ACC112 (cell line): ENCODE measurements around the gene PTHLH.

ENCODE experiments used
- H2AFZ ChIP-seq: fragments of 200-600 bp; sonication (generic); one replicate; pipeline ENCODE4 v1.6.0; 2017; ENCODE audit warnings: antibody characterized with exemption, low read length; ENCODE audit not compliant: unreplicated experiment
- H3K27ac ChIP-seq: fragments of 200-600 bp; sonication (generic); 2 replicates; pipeline ENCODE4 v1.5.1; 2014; ENCODE audit warnings: low read depth, mild to moderate bottlenecking, antibody characterized with exemption, low read length, moderate library complexity
- H3K27me3 ChIP-seq: fragments of 200-600 bp; sonication (generic); 2 replicates; pipeline ENCODE4 v1.6.1; 2014; ENCODE audit warnings: mild to moderate bottlenecking, antibody characterized with exemption, low read length, moderate library complexity, mixed read lengths; ENCODE audit not compliant: insufficient read depth
- H3K36me3 ChIP-seq: fragments of 200-600 bp; sonication (generic); 2 replicates; pipeline ENCODE4 v1.6.1; 2016; ENCODE audit warnings: mild to moderate bottlenecking, antibody characterized with exemption, low read length, moderate library complexity, mixed read lengths; ENCODE audit not compliant: insufficient read depth
- H3K4me1 ChIP-seq: fragments of 200-600 bp; sonication (generic); one replicate; pipeline ENCODE4 v1.6.1; 2016; ENCODE audit warnings: low read length, mixed read lengths; ENCODE audit not compliant: insufficient read depth, unreplicated experiment, control insufficient read depth
- H3K4me3 ChIP-seq: fragments of 200-600 bp; sonication (generic); 2 replicates; pipeline ENCODE4 v1.5.1; 2014; ENCODE audit warnings: mild to moderate bottlenecking, low read depth, low read length
- H3K79me2 ChIP-seq: fragments of 200-600 bp; sonication (generic); one replicate; pipeline ENCODE4 v1.6.0; 2016; ENCODE audit warnings: low read length; ENCODE audit not compliant: control insufficient read depth, unreplicated experiment, insufficient read depth

The PTHLH gene

GRCh38 chr12:27946421-27946820, 26.1 kb downstream of the PTHLH start:
- no peak overlapping the region for H3K4me3 ChIP-seq
- no peak overlapping the region for H3K27ac ChIP-seq
- H2AFZ ChIP-seq, result no peak overlapping the region
- H3K4me1 ChIP-seq, result no peaks in the 10 kb centered on the region
- no peaks in the 10 kb centered on the region for H3K79me2 ChIP-seq
- no peaks in the 10 kb centered on the region for H3K36me3 ChIP-seq
- no peaks in the 10 kb centered on the region for H3K27me3 ChIP-seq

GRCh38 chr12:27940756-27941402, 31.7 kb downstream of the PTHLH start:
- Histone ChIP-seq H3K27ac (no peak overlapping the region), H3K4me1 (no peaks in the 10 kb centered on the region), H3K36me3 (no peaks in the 10 kb centered on the region), H3K4me3 (no peak overlapping the region), H3K79me2 (no peaks in the 10 kb centered on the region), H2AFZ (no peak overlapping the region), H3K27me3 (no peaks in the 10 kb centered on the region)

DNA sequence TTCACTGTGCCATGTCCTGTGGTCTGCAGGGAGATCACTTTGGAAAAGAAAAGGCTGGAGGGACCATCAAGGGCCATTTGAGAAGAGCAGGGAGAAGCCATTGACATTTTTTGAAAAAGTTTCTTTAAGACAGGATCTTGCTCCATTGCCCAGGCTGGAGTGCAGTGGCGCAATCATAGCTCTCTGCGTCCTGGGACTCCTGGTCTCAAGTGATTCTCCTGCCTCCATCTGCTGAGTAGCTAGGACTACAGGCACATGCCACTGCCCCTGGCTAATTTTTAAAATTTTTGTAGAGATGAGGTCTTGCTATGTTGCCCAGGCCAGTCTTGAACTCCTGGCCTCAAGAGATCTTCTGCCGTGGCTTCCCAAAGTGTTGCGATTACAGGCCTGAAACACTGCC, 32.3 kb downstream of the PTHLH start:
- Histone ChIP-seq H3K36me3 (no peaks in the 10 kb centered on the region), H3K4me1 (no peaks in the 10 kb centered on the region), H3K4me3 (no peak overlapping the region), H3K79me2 (no peaks in the 10 kb centered on the region), H3K27ac (no peak overlapping the region), H2AFZ (no peak overlapping the region), H3K27me3 (no peaks in the 10 kb centered on the region)

DNA sequence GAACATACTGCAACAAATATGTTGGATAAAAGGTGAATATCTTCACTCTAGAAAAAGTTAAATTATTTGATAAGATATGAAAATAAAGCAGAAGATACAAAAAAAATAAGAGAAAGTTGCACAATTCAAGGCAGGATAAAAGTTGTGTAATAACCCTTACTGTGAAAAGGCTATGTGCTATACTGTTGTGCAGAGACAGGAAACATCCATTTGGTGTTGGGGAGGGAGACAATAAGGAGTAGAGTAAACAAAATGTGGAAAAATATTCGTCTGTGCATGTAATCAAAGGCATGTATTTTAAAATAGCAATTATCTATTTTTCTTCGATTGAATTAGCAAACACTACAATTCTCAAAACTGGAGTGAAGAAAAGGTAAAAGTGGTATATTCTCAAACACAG, 34.8 kb downstream of the PTHLH start:
- no peaks in the 10 kb centered on the region for H3K27me3 ChIP-seq
- no peak overlapping the region for H3K4me3 ChIP-seq
- no peaks in the 10 kb centered on the region for H3K36me3 ChIP-seq
- H3K27ac ChIP-seq, result no peak overlapping the region
- no peaks in the 10 kb centered on the region for H3K4me1 ChIP-seq
- no peak overlapping the region for H2AFZ ChIP-seq
- no peaks in the 10 kb centered on the region for H3K79me2 ChIP-seq

DNA sequence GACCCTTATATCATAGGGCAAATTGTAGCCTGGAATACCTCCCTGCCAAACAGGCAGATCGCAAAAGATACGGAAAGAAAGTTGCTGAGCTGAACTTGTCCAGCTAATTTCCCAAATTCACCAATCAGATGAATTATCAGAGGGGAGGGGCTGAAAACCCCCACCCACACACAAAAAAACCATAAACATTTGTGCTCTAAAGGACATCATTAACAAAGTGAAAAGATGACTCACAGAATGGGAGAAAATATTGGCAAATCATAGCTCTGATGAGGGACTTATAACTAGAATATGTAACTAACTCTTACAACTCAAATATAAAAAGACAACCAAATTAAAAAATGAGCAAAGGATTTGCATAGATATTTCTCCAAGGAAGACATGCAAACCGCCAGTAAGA, 36.3 kb downstream of the PTHLH start:
- H3K4me3 ChIP-seq, result no peak overlapping the region
- no peaks in the 10 kb centered on the region for H3K4me1 ChIP-seq
- no peak overlapping the region for H3K27ac ChIP-seq
- no peaks in the 10 kb centered on the region for H3K36me3 ChIP-seq
- H3K27me3 ChIP-seq, result no peaks in the 10 kb centered on the region
- no peaks in the 10 kb centered on the region for H3K79me2 ChIP-seq
- no peak overlapping the region for H2AFZ ChIP-seq

- Histone ChIP-seq H3K36me3 (no peaks in the 10 kb centered on the region), H3K27me3 (no peaks in the 10 kb centered on the region), H3K27ac (no peak overlapping the region), H2AFZ (no peak overlapping the region), H3K4me1 (no peaks in the 10 kb centered on the region), H3K79me2 (no peaks in the 10 kb centered on the region), H3K4me3 (no peak overlapping the region)
These were observed 38.3 kb downstream of the PTHLH start for GRCh38 chr12:27934276-27934675.

GRCh38 chr12:27931390-27931789, 41.1 kb downstream of the PTHLH start:
- no peak overlapping the region for H3K27ac ChIP-seq
- no peaks in the 10 kb centered on the region for H3K27me3 ChIP-seq
- H2AFZ ChIP-seq, result no peak overlapping the region
- no peaks in the 10 kb centered on the region for H3K4me1 ChIP-seq
- H3K79me2 ChIP-seq, result no peaks in the 10 kb centered on the region
- no peaks in the 10 kb centered on the region for H3K36me3 ChIP-seq
- no peak overlapping the region for H3K4me3 ChIP-seq

GRCh38 chr12:27927347-27927746, 45.2 kb downstream of the PTHLH start:
- Histone ChIP-seq H3K27ac (no peak overlapping the region), H2AFZ (no peak overlapping the region), H3K27me3 (no peaks in the 10 kb centered on the region), H3K4me1 (peaks cover 7% of the 10 kb centered on the region), H3K4me3 (no peak overlapping the region), H3K79me2 (no peaks in the 10 kb centered on the region), H3K36me3 (no peaks in the 10 kb centered on the region)

DNA sequence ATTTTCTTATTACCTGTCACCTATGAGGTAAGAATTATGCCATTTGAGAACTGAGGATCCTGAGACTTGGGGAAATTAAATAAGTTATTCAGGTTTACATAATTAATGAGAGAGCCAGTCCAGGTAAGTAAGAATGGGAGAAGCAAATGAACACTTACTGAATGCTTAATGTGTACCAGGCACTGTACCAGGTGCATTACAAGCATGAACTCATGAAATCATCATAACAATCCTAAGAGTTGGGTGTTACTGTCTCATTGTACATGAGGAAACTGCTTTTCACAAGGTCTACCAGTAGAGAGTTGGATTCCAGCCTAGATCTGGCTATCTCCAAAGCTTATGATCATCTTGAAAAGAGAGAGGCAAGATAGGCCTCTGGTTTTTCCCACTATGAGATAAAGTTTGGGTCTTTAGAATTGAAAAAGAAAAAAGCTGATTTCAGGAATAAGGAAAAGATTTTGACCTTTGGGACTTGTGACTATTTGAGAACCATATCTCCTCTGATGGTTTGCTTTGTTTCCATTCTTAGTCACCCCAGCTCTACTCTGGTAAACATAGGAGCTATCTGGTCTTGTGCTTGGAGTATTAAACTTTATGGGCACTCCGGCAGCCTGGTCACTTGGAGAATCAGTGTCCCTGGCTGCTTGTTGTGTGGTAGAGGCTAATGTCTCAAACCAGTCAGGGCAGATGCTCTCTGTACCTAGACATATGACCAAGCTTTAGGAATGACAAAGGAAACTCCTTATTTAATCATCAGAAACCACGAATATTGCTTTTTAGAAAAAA, 48.0 kb downstream of the PTHLH start:
- H3K4me3 ChIP-seq, result no peak overlapping the region
- peaks cover 10% of the 10 kb centered on the region for H3K4me1 ChIP-seq
- no peaks in the 10 kb centered on the region for H3K27me3 ChIP-seq
- no peak overlapping the region for H3K27ac ChIP-seq
- H3K36me3 ChIP-seq, result no peaks in the 10 kb centered on the region
- H2AFZ ChIP-seq, result no peak overlapping the region
- H3K79me2 ChIP-seq, result no peaks in the 10 kb centered on the region

- Histone ChIP-seq H3K36me3 (no peaks in the 10 kb centered on the region), H3K27me3 (no peaks in the 10 kb centered on the region), H3K4me1 (peaks cover 10% of the 10 kb centered on the region), H3K4me3 (no peak overlapping the region), H2AFZ (no peak overlapping the region), H3K79me2 (no peaks in the 10 kb centered on the region), H3K27ac (no peak overlapping the region)
These were observed 49.9 kb downstream of the PTHLH start for GRCh38 chr12:27922531-27923139.
